H9 (cell line): ENCODE data around the gene UBXN11. TPM values are rescaled to one million over a fixed set of nuclear protein-coding genes. Genes with fewer than 3 reads are reported as not detected.

Experiments used
- DNase-seq: peaks from one replicate; pipeline ENCODE4 v3.0.0-alpha.2; 2017
- H2AFZ ChIP-seq: one replicate; pipeline ENCODE4 v1.6.1; 2013; ENCODE audit warnings: mild to moderate bottlenecking, low read length, control low read depth, moderate library complexity
- H2AK5ac ChIP-seq: 2 replicates; pipeline ENCODE4 v1.6.1; 2013; ENCODE audit warnings: low read length, control low read depth, mixed read lengths; ENCODE audit not compliant: insufficient read length
- H2BK120ac ChIP-seq: one replicate; pipeline ENCODE4 v1.6.1; 2013; ENCODE audit warnings: low read depth, mild to moderate bottlenecking, low read length, control low read depth, inconsistent platforms; ENCODE audit not compliant: poor library complexity, severe bottlenecking
- H2BK12ac ChIP-seq: 2 replicates; pipeline ENCODE4 v1.6.1; 2013; ENCODE audit warnings: low read length, control low read depth, mixed read lengths, low read depth; ENCODE audit not compliant: insufficient read length
- H2BK15ac ChIP-seq: 2 replicates; pipeline ENCODE4 v1.6.1; 2013; ENCODE audit warnings: low read depth, low read length, control low read depth
- H2BK20ac ChIP-seq: one replicate; pipeline ENCODE4 v1.6.1; 2013; ENCODE audit warnings: low read depth, mild to moderate bottlenecking, low read length, control low read depth, inconsistent platforms; ENCODE audit not compliant: poor library complexity, severe bottlenecking
- H2BK5ac ChIP-seq: 2 replicates; pipeline ENCODE4 v1.6.1; 2013; ENCODE audit warnings: low read length, control low read depth, mixed read lengths; ENCODE audit not compliant: insufficient read length
- H3K14ac ChIP-seq: 2 replicates; pipeline ENCODE4 v1.6.1; 2013; ENCODE audit warnings: low read length, control low read depth; ENCODE audit not compliant: insufficient read depth
- H3K18ac ChIP-seq: 2 replicates; pipeline ENCODE4 v1.6.1; 2013; ENCODE audit warnings: low read depth, mild to moderate bottlenecking, mixed read lengths, low read length, control low read depth; ENCODE audit not compliant: insufficient read length
- H3K23ac ChIP-seq: 2 replicates; pipeline ENCODE4 v1.6.1; 2013; ENCODE audit warnings: low read length, control low read depth, mixed read lengths, low read depth; ENCODE audit not compliant: insufficient read length
- H3K23me2 ChIP-seq: 2 replicates; pipeline ENCODE4 v1.6.1; 2013; ENCODE audit warnings: low read depth, mild to moderate bottlenecking, mixed read lengths, low read length, control low read depth; ENCODE audit not compliant: insufficient read length, poor library complexity, severe bottlenecking
- H3K27ac ChIP-seq: 2 replicates; pipeline ENCODE4 v1.5.1; 2013; ENCODE audit warnings: low read length, control low read depth, mixed read lengths, low read depth; ENCODE audit not compliant: insufficient read length
- H3K27me3 ChIP-seq: 2 replicates; pipeline ENCODE4 v1.6.1; 2013; ENCODE audit warnings: low read length, control low read depth, inconsistent platforms; ENCODE audit not compliant: insufficient read depth
- H3K4ac ChIP-seq: 2 replicates; pipeline ENCODE4 v1.6.1; 2013; ENCODE audit warnings: low read depth, mild to moderate bottlenecking, control low read depth, inconsistent platforms, low read length, moderate library complexity
- H3K4me1 ChIP-seq: 2 replicates; pipeline ENCODE4 v1.6.1; 2013; ENCODE audit warnings: low read length, control low read depth, inconsistent platforms; ENCODE audit not compliant: insufficient read depth
- H3K4me2 ChIP-seq: 2 replicates; pipeline ENCODE4 v1.6.1; 2013; ENCODE audit warnings: low read length, control low read depth, mixed read lengths; ENCODE audit not compliant: insufficient read length, insufficient read depth
- H3K56ac ChIP-seq: 2 replicates; pipeline ENCODE4 v1.6.1; 2013; ENCODE audit warnings: low read depth, mild to moderate bottlenecking, mixed read lengths, low read length, control low read depth; ENCODE audit not compliant: insufficient read length
- H3K79me1 ChIP-seq: 2 replicates; pipeline ENCODE4 v1.6.1; 2013; ENCODE audit warnings: low read depth, mild to moderate bottlenecking, moderate library complexity, low read length, control low read depth, inconsistent platforms; ENCODE audit not compliant: insufficient read depth, poor library complexity, severe bottlenecking
- H3K79me2 ChIP-seq: 2 replicates; pipeline ENCODE4 v1.6.1; 2013; ENCODE audit warnings: low read length, control low read depth, inconsistent platforms; ENCODE audit not compliant: insufficient read depth
- H3K9ac ChIP-seq: 2 replicates; pipeline ENCODE4 v1.6.1; 2013; ENCODE audit warnings: low read length, control low read depth, mixed read lengths; ENCODE audit not compliant: insufficient read length; ENCODE audit errors: extremely low read depth
- H3K9me3 ChIP-seq: one replicate; pipeline ENCODE4 v1.6.1; 2013; ENCODE audit warnings: low read depth, low read length, inconsistent platforms; ENCODE audit not compliant: control insufficient read depth
- H3T11ph ChIP-seq: one replicate; pipeline ENCODE4 v1.6.1; 2013; ENCODE audit warnings: mild to moderate bottlenecking, low read length, control low read depth, inconsistent platforms
- H4K20me1 ChIP-seq: one replicate; pipeline ENCODE4 v1.6.1; 2013; ENCODE audit not compliant: control insufficient read depth, insufficient read length, insufficient read depth
- H4K5ac ChIP-seq: 2 replicates; pipeline ENCODE4 v1.6.1; 2013; ENCODE audit warnings: low read depth, mild to moderate bottlenecking, mixed read lengths, low read length, control low read depth; ENCODE audit not compliant: insufficient read length
- H4K8ac ChIP-seq: replicated peaks from 2 replicates; pipeline ENCODE4 v1.6.1; 2013; ENCODE audit warnings: low read length, control low read depth, mixed read lengths, low read depth; ENCODE audit not compliant: insufficient read length
- H4K91ac ChIP-seq: 2 replicates; pipeline ENCODE4 v1.6.1; 2013; ENCODE audit warnings: low read depth, mild to moderate bottlenecking, moderate library complexity, mixed read lengths, low read length, control low read depth; ENCODE audit not compliant: insufficient read length
- H3K27ac Mint-ChIP-seq, 3 experiments: 2 replicates in 2 of 3; 3 replicates in 1 of 3; pipeline ENCODE4 v1.8.0; 2020 to 2021; ENCODE audit warnings: mixed read lengths in 3 of 3, mild to moderate bottlenecking in 1 of 3, moderate library complexity in 1 of 3
- H3K27me3 Mint-ChIP-seq: 2 replicates; pipeline ENCODE4 v1.8.0; 2021; ENCODE audit warnings: low read depth, mild to moderate bottlenecking, moderate library complexity, mixed read lengths
- H3K36me3 Mint-ChIP-seq, 3 experiments: 2 replicates in 2 of 3; 3 replicates in 1 of 3; pipeline ENCODE4 v1.8.0; 2020 to 2021; ENCODE audit warnings: low read depth in 3 of 3, mixed read lengths in 3 of 3; ENCODE audit not compliant: insufficient read depth in 1 of 3
- H3K4me1 Mint-ChIP-seq, 2 experiments: 2 replicates each; pipeline ENCODE4 v1.8.0; 2020; ENCODE audit warnings: mixed read lengths in 2 of 2
- H3K4me3 Mint-ChIP-seq, 2 experiments: 2 replicates in 1 of 2; 3 replicates in 1 of 2; pipeline ENCODE4 v1.8.0; 2020 to 2021; ENCODE audit warnings: mild to moderate bottlenecking in 2 of 2, mixed read lengths in 2 of 2, moderate library complexity in 1 of 2
- H3K9me3 Mint-ChIP-seq, 2 experiments: 2 replicates in 1 of 2; 3 replicates in 1 of 2; pipeline ENCODE4 v1.8.0; 2020; ENCODE audit warnings: mild to moderate bottlenecking in 2 of 2, mixed read lengths in 2 of 2, moderate library complexity in 1 of 2
- WGBS: extraction: QIAGEN DNeasy Blood & Tissue Kit; methylation state at CpG from one replicate; pipeline ENCODE4 v1.1.7; 2013; ENCODE audit warnings: missing lambda C conversion rate, low lambda C conversion rate, mixed read lengths; ENCODE audit not compliant: insufficient read length; ENCODE audit errors: extremely low coverage; 5-methylcytosine and 5-hydroxymethylcytosine counted together
- total RNA-seq: library from RNA; stranded (reverse); gene quantifications from 2 replicates; pipeline ENCODE4 v1.2.1, GENCODE V29; 2021
- TF ChIP-seq, protein P1 (sequence below): fragments of 200-600 bp; sonication (generic); conservative IDR thresholded peaks from 3 replicates; pipeline ENCODE4 v1.8.0; 2021; ENCODE audit warnings: antibody characterized with exemption, mild to moderate bottlenecking

The UBXN11 gene
- total RNA-seq, 1 experiment from 2014 or later, result 13.7 TPM

DNA sequence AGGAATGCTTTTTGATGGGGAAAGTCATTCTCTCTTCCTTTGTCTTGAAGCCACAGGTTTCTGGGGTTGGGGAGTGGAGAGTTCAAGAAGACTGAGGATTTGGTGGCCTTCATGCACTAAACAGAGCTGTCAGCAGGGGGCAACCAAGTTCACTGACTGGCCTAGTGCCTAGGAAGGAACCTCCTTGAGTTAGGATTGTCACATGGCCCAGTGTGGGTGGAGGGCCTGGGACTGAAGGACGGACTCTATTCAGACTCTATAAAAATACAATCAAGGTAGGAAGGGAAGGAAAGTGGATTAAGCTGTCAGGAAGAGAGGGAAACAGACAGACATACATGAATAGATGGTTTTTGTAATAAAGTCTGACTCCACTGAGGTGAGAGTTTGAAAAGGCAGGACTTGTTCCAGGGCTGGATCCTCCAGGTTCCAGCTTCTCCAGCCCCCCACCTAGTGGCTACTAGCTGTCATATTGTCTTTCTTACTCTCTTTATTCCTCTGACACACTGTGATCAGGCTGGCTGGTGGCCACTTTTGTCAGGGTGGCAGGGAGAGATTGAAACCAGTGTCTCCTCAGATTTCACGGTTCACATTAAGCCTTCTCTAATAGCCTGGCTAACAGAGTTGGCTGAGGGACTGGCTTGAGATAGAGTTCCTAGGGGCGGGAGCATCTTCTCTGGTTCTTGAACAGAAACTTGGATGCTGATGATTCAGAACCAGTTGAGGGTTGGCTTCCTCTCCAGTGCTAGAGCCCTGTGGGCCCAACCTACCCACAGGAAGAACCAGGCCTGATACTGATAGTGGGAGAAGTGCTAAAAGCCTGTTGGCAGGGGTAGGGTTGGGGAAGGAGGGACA lies 30.6 kb downstream of the UBXN11 start:
- Mint-ChIP-seq H3K9me3 (no peaks in the 10 kb centered on the region), H3K27ac (peak overlapping the region in 2 of 3 experiments; percentile 44 to 94; a peak in 4 of 7 replicates), H3K27me3 (no peaks in the 10 kb centered on the region; the same call in 1 of the 2 replicates), H3K36me3 (peaks cover 51 to 73% (median 70%) of the 10 kb centered on the region in 3 experiments; a peak in 6 of 7 replicates), H3K4me3 (peak overlapping the region in 1 of 2 experiments; percentile 4; a peak in 1 of 5 replicates), H3K4me1 (peaks cover 31 to 34% of the 10 kb centered on the region in 2 experiments)
- no peak overlapping the region for H3K14ac ChIP-seq
- H2BK15ac ChIP-seq, result no peak overlapping the region
- no peak overlapping the region for H3K4ac ChIP-seq
- H2BK5ac ChIP-seq, result no peak overlapping the region
- no peak overlapping the region for H3T11ph ChIP-seq
- TF ChIP-seq, protein P1, sequence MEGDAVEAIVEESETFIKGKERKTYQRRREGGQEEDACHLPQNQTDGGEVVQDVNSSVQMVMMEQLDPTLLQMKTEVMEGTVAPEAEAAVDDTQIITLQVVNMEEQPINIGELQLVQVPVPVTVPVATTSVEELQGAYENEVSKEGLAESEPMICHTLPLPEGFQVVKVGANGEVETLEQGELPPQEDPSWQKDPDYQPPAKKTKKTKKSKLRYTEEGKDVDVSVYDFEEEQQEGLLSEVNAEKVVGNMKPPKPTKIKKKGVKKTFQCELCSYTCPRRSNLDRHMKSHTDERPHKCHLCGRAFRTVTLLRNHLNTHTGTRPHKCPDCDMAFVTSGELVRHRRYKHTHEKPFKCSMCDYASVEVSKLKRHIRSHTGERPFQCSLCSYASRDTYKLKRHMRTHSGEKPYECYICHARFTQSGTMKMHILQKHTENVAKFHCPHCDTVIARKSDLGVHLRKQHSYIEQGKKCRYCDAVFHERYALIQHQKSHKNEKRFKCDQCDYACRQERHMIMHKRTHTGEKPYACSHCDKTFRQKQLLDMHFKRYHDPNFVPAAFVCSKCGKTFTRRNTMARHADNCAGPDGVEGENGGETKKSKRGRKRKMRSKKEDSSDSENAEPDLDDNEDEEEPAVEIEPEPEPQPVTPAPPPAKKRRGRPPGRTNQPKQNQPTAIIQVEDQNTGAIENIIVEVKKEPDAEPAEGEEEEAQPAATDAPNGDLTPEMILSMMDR, result peak; percentile 78
- H3K9ac ChIP-seq, result no peak overlapping the region
- no peak overlapping the region for H4K91ac ChIP-seq
- no peaks in the 10 kb centered on the region for H3K79me2 ChIP-seq
- no peak overlapping the region for H2AK5ac ChIP-seq
- no peak overlapping the region for H3K27ac ChIP-seq
- H3K79me1 ChIP-seq, result no peaks in the 10 kb centered on the region
- H2BK12ac ChIP-seq, result no peak overlapping the region
- H3K4me1 ChIP-seq, result peaks cover 6% of the 10 kb centered on the region; the same call in 1 of the 2 replicates
- H4K8ac ChIP-seq, result no peak overlapping the region
- no peak overlapping the region for H2BK120ac ChIP-seq
- H4K20me1 ChIP-seq, result no peaks in the 10 kb centered on the region
- DNase-seq, result peak; percentile 93
- H2AFZ ChIP-seq, result no peak overlapping the region
- no peak overlapping the region for H3K23ac ChIP-seq
- no peak overlapping the region for H3K4me2 ChIP-seq
- no peak overlapping the region for H4K5ac ChIP-seq
- WGBS, result no CpG with 5 or more reads among the region's 3 CpGs
- no peak overlapping the region for H2BK20ac ChIP-seq
- no peaks in the 10 kb centered on the region for H3K9me3 ChIP-seq
- H3K18ac ChIP-seq, result no peak overlapping the region
- peaks cover 13% of the 10 kb centered on the region for H3K23me2 ChIP-seq
- H3K27me3 ChIP-seq, result no peaks in the 10 kb centered on the region
- no peak overlapping the region for H3K56ac ChIP-seq
